HT1080 (cell line): ENCODE measurements around the gene INSL4. TPM values are rescaled to one million over a fixed set of nuclear protein-coding genes. Genes with fewer than 3 reads are reported as not detected.

Source experiments
- small RNA-seq: library from RNA; depleted of rRNA; stranded (forward); fragments of <200 nt; gene quantifications from one replicate; pipeline ENCODE3, GENCODE V24; 2014
- total RNA-seq: library from RNA; depleted of rRNA; stranded (reverse); fragments of >200 nt; shearing (Covaris generic); gene quantifications from 2 replicates; pipeline ENCODE4 v1.2.3, GENCODE V29; 2014; rRNA removed

The INSL4 gene
- total RNA-seq, 1 experiment from 2014 or later: 0.39 TPM

Small RNAs within 50 kb of the gene (small RNA-seq; reads per million reads assigned to genes)
- gene AL133547.1: not detected

Other genes starting within 250 kb of the INSL4 start
- gene JAK2, start 246.1 kb upstream of the INSL4 start, total RNA-seq: 3.1 and 3.9 TPM in 2 replicates
- not detected in 2 replicates for gene INSL6, start 45.8 kb upstream of the INSL4 start, total RNA-seq
- not detected in 2 replicates for gene RLN2, start 73.3 kb downstream of the INSL4 start, total RNA-seq
- not detected in 2 replicates for gene RLN1, start 108.5 kb downstream of the INSL4 start, total RNA-seq
- 33.6 and 36.5 TPM in 2 replicates for gene PLGRKT, start 206.5 kb downstream of the INSL4 start, total RNA-seq
- 14.3 and 30.5 TPM in 2 replicates for gene CD274, start 219.1 kb downstream of the INSL4 start, total RNA-seq